ENCODE measurements around the gene NDST3. TPM values are rescaled to one million over a fixed set of nuclear protein-coding genes. Genes with fewer than 3 reads are reported as not detected.

NDST3 gene
- polyA plus RNA-seq, 1 of the 3 experiments (the other 2 are of a cell fraction), result 1.2 TPM

DNA sequence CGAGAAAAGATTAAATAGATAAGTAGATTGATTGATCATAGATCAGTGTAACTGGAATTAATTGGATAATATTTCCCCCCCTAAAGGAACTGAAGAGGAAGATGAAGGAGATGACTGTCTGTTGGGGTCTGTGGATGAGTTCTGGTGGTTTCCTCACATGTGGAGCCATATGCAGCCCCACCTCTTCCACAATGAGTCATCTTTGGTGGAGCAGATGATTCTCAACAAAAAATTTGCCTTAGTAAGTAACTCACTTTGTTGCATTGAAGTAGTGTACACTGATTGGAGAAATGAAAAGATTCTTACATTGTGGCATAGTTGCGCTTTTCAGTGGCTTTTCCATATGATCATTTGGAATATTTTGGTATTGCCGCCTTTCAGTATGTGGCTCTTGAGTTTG lies 80.4 kb downstream of the NDST3 start:
- WGBS (ENCODE audit: low lambda C conversion rate), result 85% methylated on average over 3 of the region's 3 CpGs
- Histone ChIP-seq H3K27me3 (ENCODE audit: insufficient read depth) (no peaks in the 10 kb centered on the region), H3K27ac (ENCODE audit: low read depth in 2 of 2, low read length in 1 of 2) (no peak overlapping the region), H3K9me2 (no peaks in the 10 kb centered on the region), H3K4me2 (no peak overlapping the region), H3K36me3 (replicated peaks in 1 of 2; ENCODE audit: control insufficient read depth in 1 of 2, insufficient read depth in 2 of 2, low read length in 1 of 2) (no peaks in the 10 kb centered on the region), H3K4me1 (ENCODE audit: control insufficient read depth in 1 of 2, insufficient read depth in 2 of 2, low read depth in 1 of 2, low read length in 1 of 2) (no peaks in the 10 kb centered on the region; a peak in 1 of 4 replicates), H3K9ac (no peak overlapping the region), H3F3A (replicated peaks; ENCODE audit: insufficient read depth) (no peaks in the 10 kb centered on the region), H3K79me2 (ENCODE audit: insufficient read depth) (no peaks in the 10 kb centered on the region), H2AFZ (ENCODE audit: low read depth) (no peak overlapping the region), H3K9me3 (no peaks in the 10 kb centered on the region), H3K4me3 (ENCODE audit: low read depth in 2 of 2, low read length in 1 of 2) (no peak overlapping the region), H4K20me1 (ENCODE audit: insufficient read depth) (no peaks in the 10 kb centered on the region)
- TF ChIP-seq TEAD4 (IDR thresholded peaks at IDR 0.05; ENCODE audit: borderline replicate concordance, insufficient read depth), result no peak
- TF ChIP-seq, protein P1, sequence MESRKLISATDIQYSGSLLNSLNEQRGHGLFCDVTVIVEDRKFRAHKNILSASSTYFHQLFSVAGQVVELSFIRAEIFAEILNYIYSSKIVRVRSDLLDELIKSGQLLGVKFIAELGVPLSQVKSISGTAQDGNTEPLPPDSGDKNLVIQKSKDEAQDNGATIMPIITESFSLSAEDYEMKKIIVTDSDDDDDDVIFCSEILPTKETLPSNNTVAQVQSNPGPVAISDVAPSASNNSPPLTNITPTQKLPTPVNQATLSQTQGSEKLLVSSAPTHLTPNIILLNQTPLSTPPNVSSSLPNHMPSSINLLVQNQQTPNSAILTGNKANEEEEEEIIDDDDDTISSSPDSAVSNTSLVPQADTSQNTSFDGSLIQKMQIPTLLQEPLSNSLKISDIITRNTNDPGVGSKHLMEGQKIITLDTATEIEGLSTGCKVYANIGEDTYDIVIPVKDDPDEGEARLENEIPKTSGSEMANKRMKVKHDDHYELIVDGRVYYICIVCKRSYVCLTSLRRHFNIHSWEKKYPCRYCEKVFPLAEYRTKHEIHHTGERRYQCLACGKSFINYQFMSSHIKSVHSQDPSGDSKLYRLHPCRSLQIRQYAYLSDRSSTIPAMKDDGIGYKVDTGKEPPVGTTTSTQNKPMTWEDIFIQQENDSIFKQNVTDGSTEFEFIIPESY (IDR thresholded peaks at IDR 0.05; ENCODE audit: borderline replicate concordance, low read depth), result no peak
- TF ChIP-seq, protein P2, sequence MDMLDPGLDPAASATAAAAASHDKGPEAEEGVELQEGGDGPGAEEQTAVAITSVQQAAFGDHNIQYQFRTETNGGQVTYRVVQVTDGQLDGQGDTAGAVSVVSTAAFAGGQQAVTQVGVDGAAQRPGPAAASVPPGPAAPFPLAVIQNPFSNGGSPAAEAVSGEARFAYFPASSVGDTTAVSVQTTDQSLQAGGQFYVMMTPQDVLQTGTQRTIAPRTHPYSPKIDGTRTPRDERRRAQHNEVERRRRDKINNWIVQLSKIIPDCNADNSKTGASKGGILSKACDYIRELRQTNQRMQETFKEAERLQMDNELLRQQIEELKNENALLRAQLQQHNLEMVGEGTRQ (IDR thresholded peaks at IDR 0.05; ENCODE audit: borderline replicate concordance, low read depth, low read length), result no peak
- no peak for TF ChIP-seq NRF1 (IDR thresholded peaks at IDR 0.05; ENCODE audit: low read depth, low read length)
- no peak for TF ChIP-seq RXRA (IDR thresholded peaks at IDR 0.05; ENCODE audit: borderline replicate concordance, low read depth)
- no peak for TF ChIP-seq FOXM1 (IDR thresholded peaks at IDR 0.05; ENCODE audit: low read depth)
- no peak for TF ChIP-seq POLR2AphosphoS5 (IDR thresholded peaks at IDR 0.05; ENCODE audit: low read depth, low read length)
- TF ChIP-seq TAF1 (IDR thresholded peaks at IDR 0.05; ENCODE audit: borderline replicate concordance, low read depth, low read length), result no peak
- TF ChIP-seq MXI1 (IDR thresholded peaks at IDR 0.05; ENCODE audit: low read depth, low read length), result no peak
- TF ChIP-seq YY1 (IDR thresholded peaks at IDR 0.05; ENCODE audit: low read depth), result no peak
- TF ChIP-seq FOXJ3 (CRISPR knock-in tag; IDR thresholded peaks at IDR 0.05), result no peak
- TF ChIP-seq MEF2A (IDR thresholded peaks at IDR 0.05; ENCODE audit: borderline replicate concordance, low read depth), result no peak
- TF ChIP-seq SMC3 (IDR thresholded peaks at IDR 0.05; ENCODE audit: low read depth, low read length), result no peak
- no peak for TF ChIP-seq EZH2phosphoT487 (IDR thresholded peaks at IDR 0.05; ENCODE audit: borderline replicate concordance, low read depth)
- TF ChIP-seq, protein P3, sequence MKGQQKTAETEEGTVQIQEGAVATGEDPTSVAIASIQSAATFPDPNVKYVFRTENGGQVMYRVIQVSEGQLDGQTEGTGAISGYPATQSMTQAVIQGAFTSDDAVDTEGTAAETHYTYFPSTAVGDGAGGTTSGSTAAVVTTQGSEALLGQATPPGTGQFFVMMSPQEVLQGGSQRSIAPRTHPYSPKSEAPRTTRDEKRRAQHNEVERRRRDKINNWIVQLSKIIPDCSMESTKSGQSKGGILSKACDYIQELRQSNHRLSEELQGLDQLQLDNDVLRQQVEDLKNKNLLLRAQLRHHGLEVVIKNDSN (IDR thresholded peaks at IDR 0.05; ENCODE audit: borderline replicate concordance, low read depth), result no peak
- TF ChIP-seq CHD2 (IDR thresholded peaks at IDR 0.05; ENCODE audit: low read length, partially characterized antibody), result no peak
- TF ChIP-seq GATA2 (CRISPR knock-in tag; IDR thresholded peaks at IDR 0.05), result no peak
- no peak for TF ChIP-seq ELF1 (IDR thresholded peaks at IDR 0.05)
- TF ChIP-seq EP300 (IDR thresholded peaks at IDR 0.05; ENCODE audit: borderline replicate concordance in 1 of 2, low read depth in 1 of 2, low read length in 1 of 2), result no peak
- TF ChIP-seq TCF12 (IDR thresholded peaks at IDR 0.05), result no peak
- no peak for DNase-seq
- CTCF ChIA-PET, result no interaction called here
- POLR2A ChIA-PET, result no interaction called here

All from SK-N-SH (cell line).